GM21786 (cell line): Measurements from ENCODE around the gene LTF.
"Not testable (repeated sequence)": the region's sequence is repeated elsewhere in the genome, so short reads cannot be mapped to it uniquely, and the experiment has no call there.

Experiments used
- ATAC-seq: cut with Tn5 transposase; IDR thresholded peaks from one replicate; pipeline ENCODE4 v1.9.1; 2021; ENCODE audit not compliant: unreplicated experiment

LTF gene

DNA sequence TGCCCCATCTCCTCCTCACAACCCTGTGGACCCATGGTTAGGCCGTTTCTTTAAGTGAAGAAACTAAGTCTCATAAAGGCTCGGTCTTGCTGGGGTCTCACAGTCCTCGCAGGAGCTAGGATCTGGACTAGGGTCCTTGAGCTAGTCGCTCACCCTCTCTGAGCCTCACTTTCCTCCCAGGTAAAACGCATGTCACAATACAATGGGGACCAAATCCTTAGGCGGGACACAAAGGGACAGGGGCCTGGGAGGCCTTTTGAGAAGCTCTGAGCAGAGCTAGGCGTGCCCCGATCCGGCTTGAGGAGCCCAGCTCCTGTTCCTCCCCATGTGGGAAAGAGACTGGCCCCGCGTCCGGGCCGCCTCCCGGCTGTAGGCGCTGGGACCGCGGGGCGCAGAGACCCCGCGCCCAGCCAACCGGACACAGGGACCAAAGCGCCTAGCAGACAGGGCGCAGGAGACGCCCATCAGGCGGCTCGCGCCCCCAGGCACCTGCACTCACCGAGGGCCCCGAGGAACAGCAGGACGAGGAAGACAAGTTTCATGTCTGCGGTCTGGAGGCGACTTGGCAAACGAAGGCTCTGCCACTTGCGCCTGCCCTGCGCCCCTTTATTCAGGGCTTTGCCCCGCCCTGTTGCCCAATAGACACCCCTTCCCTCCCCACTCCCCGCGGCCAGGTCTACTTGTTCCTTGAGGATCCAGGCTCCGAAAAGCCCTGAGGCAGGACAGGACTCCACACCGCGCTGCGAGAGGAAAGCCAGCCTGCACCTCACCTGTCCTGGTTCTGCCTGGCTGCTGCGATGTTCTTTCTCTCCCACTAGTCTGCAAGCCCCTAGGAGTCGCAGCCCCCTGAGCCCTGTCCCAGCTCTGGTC is at the start of gene LTF:
LTF (minus strand) TSS at position 580 of the 870 bp plus-strand sequence; CDS start at position 542, 38 bp downstream.
- ATAC-seq: no peak

DNA sequence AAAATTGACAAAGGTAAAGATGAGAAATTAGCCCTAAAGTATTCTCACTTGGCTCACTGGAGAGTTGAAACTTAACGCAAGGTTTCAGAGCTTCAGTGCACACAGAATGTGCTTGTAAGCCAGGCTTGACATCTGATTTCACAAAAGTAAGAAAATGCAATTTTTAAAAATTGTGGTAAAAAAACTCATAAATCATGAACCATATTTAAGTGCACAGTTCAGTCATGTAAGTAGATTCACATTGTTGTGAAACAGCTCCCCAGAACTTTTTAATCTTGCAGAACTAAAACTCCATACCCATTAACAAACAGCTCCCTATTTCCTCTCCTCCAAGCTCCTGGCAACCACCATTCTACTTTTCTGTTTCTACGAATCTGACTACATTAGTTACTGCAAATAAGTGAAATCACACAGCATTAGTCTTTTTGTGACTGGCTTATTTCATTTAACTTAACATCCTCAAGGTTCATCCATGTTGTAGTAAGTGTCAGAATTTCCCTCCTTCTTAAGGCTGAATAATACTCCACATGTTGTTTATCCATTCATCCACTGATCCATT is 47.6 kb upstream of the LTF start:
- no peak for ATAC-seq

DNA sequence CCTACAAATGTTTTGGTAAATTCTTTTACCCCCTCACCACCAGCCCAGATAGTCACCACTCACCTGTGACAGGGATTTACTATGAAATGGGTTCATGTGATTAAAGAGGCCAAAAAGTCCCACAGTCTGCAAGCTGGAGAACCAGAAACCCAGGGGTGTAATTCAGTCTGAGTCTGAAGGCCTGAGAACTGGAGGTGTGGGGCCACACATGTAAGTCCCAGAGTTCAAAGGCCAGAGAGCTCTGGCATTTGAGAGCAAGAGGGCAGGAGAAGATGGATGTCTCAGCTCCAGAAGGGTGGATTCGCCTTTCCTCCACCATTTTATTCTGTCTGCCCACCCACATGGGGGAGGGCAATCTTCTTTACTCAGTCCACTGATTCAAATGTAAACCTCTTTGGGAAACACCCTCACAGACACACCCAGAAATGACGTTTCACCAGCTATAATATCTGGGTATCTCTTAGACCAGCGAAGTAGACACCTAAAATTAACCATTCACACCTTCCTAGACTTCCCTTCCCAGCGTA is 45.0 kb upstream of the LTF start:
- no peak for ATAC-seq

- ATAC-seq: no peak
Measured at GRCh38 chr3:46508850-46509591, 44.3 kb upstream of the LTF start.

GRCh38 chr3:46506526-46506925 is 41.8 kb upstream of the LTF start:
- no peak for ATAC-seq

DNA sequence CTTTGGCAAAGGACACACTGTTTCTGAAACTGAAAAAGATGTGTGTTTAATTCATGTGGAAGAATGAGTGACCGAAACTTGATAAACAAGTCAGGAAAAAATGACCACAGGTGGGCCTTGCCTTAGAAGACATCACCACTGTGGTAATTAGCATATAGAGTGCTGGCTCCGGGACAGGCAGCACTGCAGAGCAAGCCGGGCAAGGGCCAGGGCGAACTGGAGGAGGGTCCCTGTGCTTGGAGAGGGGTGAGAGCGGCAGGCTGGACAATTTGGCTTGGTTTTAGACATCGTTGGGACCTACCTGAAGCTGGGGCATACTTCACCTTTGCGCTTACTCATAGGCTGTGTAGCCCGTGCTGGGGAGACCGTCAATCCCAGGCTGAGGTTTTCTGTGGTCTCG is 41.2 kb upstream of the LTF start:
- no peak for ATAC-seq

DNA sequence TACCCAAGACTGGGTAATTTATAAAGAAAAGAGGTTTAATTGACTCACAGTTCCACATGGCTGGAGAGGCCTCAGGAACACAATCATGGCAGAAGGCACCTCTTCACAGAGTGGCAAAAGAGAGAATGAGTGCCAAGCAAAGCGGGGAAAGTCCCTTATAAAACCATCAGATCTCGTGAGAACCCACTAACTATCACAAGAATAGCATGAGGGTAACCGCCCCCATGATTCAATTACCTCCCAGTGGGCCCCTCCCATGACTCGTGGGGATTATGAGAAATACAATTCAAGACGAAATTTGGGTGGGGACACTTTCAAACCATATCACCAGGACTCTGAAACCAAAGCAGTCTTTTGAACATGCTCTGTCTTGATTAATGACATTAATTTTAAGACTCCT is 40.1 kb upstream of the LTF start:
- no peak for ATAC-seq

- no peak for ATAC-seq
Measured at GRCh38 chr3:46503200-46503874, 38.6 kb upstream of the LTF start.

- no peak for ATAC-seq
Measured at GRCh38 chr3:46501702-46502101, 37.0 kb upstream of the LTF start.

DNA sequence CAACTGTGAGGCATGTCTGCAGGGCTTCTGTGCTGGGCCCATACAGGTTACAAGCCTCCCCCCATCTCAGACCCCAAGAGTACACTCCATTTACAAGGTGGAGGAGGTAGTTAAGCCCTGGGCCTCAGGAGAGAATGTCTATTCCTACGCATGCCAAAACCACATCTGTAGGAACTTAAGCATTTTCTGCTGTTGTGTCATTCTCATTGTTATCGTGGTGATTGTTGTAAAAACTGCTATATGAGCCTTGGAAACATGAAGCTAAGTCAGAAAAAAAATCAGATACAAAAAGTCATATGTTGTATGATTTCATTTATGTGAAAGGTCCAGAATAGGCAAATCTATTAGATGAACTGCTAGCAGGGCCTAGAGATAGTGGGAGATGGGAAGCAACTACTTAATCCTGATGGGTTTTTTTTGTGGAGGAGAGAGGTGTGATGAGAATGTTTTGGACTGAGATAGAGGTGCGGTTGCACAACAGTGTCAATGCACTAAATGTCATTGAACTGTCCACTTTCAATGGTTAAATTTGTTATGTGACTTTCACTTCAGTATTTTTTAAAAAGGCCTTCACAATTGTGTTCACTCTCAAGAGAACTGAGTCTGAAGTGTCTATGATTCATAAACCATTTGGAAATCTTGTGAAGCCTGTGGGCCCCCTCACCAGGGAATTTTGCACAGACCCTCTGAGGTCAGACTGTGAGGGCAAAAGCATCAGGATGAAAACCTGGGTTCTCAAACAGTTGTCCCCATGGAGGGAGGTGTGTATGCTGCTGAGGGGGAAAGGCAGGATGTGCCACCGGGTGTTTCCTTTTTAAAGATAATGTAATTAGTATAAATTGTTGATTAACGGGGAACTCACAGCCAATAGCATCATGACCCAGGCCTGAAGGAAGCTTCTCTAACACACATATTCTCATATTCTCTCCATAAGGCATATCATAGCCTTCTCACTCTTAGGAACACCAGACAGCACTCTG is 36.2 kb upstream of the LTF start:
- no peak for ATAC-seq

DNA sequence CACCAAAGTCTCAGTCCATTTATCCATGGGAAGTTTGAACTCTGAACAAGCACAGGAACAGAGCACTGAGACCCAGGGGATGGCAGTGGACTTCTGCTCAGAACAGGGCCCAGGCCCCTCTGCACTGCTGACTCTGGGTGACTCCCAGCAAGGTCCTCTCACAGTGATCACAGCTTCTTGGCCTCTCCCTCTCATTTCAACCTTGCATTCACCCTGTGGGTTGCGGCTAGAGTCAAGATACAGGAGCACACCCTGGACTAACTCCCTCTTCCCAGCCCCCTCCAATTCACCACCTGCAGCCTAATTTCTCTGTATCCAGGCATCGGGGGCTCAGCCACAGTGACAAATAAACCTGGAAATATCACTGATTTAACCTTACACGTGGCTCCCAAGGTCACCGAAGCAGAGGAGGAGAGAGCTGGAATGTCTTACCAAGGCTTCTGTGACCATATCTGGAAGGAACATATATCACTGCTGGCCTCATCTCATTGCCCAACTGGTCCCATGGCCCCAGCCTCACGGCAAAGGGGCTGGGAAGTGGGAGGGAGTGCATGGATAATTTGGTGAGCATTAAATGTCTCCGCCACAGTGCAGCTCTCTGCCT is 34.3 kb upstream of the LTF start:
- ATAC-seq: no peak

DNA sequence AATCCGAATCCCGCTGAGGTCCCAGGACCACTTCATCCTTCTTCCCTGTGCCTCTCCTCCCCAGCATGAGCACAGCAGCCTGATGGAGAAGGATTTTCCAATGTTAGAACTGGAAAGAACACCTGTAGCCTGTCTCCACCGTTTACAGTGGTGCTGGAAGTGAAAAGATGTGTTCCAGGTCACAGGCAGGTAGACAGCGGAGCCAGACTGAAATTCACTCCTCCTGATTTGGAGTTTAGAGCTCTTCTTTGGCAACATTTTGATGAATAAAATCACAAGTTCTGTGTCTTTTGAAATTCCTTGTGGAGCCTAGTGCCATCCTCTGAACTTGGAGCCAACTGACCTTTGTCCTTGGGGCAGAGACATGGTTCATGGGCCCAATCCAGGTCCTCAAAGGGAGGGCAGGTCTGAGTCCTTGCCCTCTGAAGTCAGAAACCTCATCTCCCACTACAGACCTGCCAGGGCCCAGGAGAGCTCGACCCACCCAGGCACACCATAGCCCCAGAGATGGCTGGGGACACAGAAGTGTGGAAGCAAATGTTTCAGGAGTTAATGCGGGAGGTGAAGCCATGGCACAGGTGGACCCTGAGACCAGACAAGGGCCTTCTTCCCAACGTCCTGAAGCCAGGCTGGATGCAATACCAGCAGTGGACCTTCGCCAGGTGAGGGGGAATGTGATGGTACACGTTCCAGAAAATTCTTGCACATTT is 33.0 kb upstream of the LTF start, which contains the start of gene RTP3:
RTP3 (plus strand) TSS at position 421 of the 710 bp plus-strand sequence; CDS start at position 508, 87 bp downstream.
- ATAC-seq: no peak

GRCh38 chr3:46496746-46497555 is 32.2 kb upstream of the LTF start:
- no peak for ATAC-seq

- ATAC-seq: no peak
Measured at GRCh38 chr3:46495901-46496456, 31.3 kb upstream of the LTF start.

- not testable (repeated sequence) for ATAC-seq
Measured at GRCh38 chr3:46494491-46494890, 29.8 kb upstream of the LTF start.

- ATAC-seq: no peak
Measured at GRCh38 chr3:46492890-46493547, 28.3 kb upstream of the LTF start.
